Keratinocyte (primary cell): Measurements from ENCODE around the gene NMNAT2. TPM values are rescaled to one million over a fixed set of nuclear protein-coding genes. Genes with fewer than 3 reads are reported as not detected.

ENCODE experiments used
- DNase-seq: peaks from one replicate; pipeline ENCODE4 v3.0.0-alpha.2; 2011; ENCODE audit warnings: low read depth, missing footprints, low spot score
- FAIRE-seq: peaks from 2 replicates; lab custom pipeline; 2011; peaks lifted over from hg19 to GRCh38; lab: Jason Lieb, UNC
- H2AFZ ChIP-seq: 2 replicates; pipeline ENCODE4 v1.6.0; 2012; ENCODE audit warnings: low read length, control low read depth, inconsistent platforms; ENCODE audit not compliant: control insufficient read depth
- H3K27ac ChIP-seq: 2 replicates; pipeline ENCODE4 v1.5.1; 2011; ENCODE audit warnings: low read length; ENCODE audit not compliant: control insufficient read depth, insufficient read depth
- H3K27me3 ChIP-seq: 3 replicates; pipeline ENCODE4 v1.6.0; 2011; ENCODE audit warnings: low read length; ENCODE audit not compliant: control insufficient read depth, insufficient read depth; ENCODE audit errors: extremely low read depth
- H3K36me3 ChIP-seq, 2 experiments: 2 replicates in 1 of 2; 3 replicates in 1 of 2; pipeline ENCODE4 v1.5.1; 2011; ENCODE audit warnings: low read length in 2 of 2, mild to moderate bottlenecking in 1 of 2; ENCODE audit not compliant: control insufficient read depth in 2 of 2, insufficient read depth in 2 of 2; ENCODE audit errors: extremely low read depth in 1 of 2
- H3K4me1 ChIP-seq: 3 replicates; pipeline ENCODE4 v1.5.1; 2011; ENCODE audit warnings: low read length; ENCODE audit not compliant: control insufficient read depth, insufficient read depth; ENCODE audit errors: extremely low read depth
- H3K4me2 ChIP-seq: 3 replicates; pipeline ENCODE4 v1.6.0; 2011; ENCODE audit warnings: low read depth, low read length; ENCODE audit not compliant: control insufficient read depth, insufficient read depth; ENCODE audit errors: extremely low read depth
- H3K4me3 ChIP-seq, 3 experiments: fragments of 200-600 bp in 1 of 3; sonication (generic) in 1 of 3; 2 replicates in 2 of 3; 3 replicates in 1 of 3; pipeline ENCODE4 v1.5.1; 2011 to 2016; ENCODE audit warnings: low read length in 3 of 3, mild to moderate bottlenecking in 3 of 3, control low read depth in 2 of 3, inconsistent platforms in 1 of 3, low read depth in 1 of 3, mixed read lengths in 1 of 3, mixed run types in 1 of 3, moderate library complexity in 1 of 3; ENCODE audit not compliant: control insufficient read depth in 2 of 3, insufficient read depth in 2 of 3; ENCODE audit errors: extremely low read depth in 1 of 3
- H3K79me2 ChIP-seq: 2 replicates; pipeline ENCODE4 v1.6.0; 2012; ENCODE audit warnings: low read length; ENCODE audit not compliant: control insufficient read depth, insufficient read depth
- H3K9ac ChIP-seq: 3 replicates; pipeline ENCODE4 v1.6.0; 2011; ENCODE audit warnings: low read length; ENCODE audit not compliant: control insufficient read depth, insufficient read depth; ENCODE audit errors: extremely low read depth
- H3K9me1 ChIP-seq: 3 replicates; pipeline ENCODE4 v1.6.0; 2011; ENCODE audit warnings: low read length; ENCODE audit not compliant: control insufficient read depth, insufficient read depth; ENCODE audit errors: extremely low read depth
- H3K9me3 ChIP-seq: 2 replicates; pipeline ENCODE4 v1.5.1; 2012; ENCODE audit warnings: low read depth, low read length; ENCODE audit not compliant: control insufficient read depth
- H4K20me1 ChIP-seq: 3 replicates; pipeline ENCODE4 v1.6.0; 2011; ENCODE audit warnings: low read length; ENCODE audit not compliant: control insufficient read depth, insufficient read depth; ENCODE audit errors: extremely low read depth
- CTCF ChIP-seq, 3 experiments: IDR thresholded peaks in 1 of 3; conservative IDR thresholded peaks in 1 of 3; optimal IDR thresholded peaks in 1 of 3; 2 replicates in 2 of 3; 3 replicates in 1 of 3; pipeline versions ENCODE3 to v1.5.1; 2011; ENCODE audit warnings: low read length in 3 of 3, mild to moderate bottlenecking in 3 of 3, moderate library complexity in 2 of 3, control low read depth in 1 of 3, inconsistent platforms in 1 of 3; ENCODE audit not compliant: insufficient read depth in 2 of 3; ENCODE audit errors: extremely low read depth in 1 of 3
- EZH2 ChIP-seq: IDR thresholded peaks from one replicate; pipeline ENCODE4 v1.6.1; 2012; ENCODE audit warnings: inconsistent platforms, mild to moderate bottlenecking, low read length, moderate library complexity
- dilution Hi-C: fragments of 300-500 bp; cut with MboI; formaldehyde crosslinking; loops from one replicate; pipeline ENCODE4 v1.7.0; 2020; ENCODE audit warnings: low sequenced_read_pairs; ENCODE audit not compliant: extremely low pct_ligation_motif_present
- polyA plus RNA-seq, 5 experiments: library from polyadenylated mRNA; depleted of rRNA in 3 of 5; stranded (reverse) in 3 of 5; stranded (forward) in 1 of 5; unstranded in 1 of 5; fragments of >200 nt; gene quantifications; 1 replicate in 1 of 5; 2 replicates in 3 of 5; 3 replicates in 1 of 5; pipeline versions ENCODE4 v1.2.1 to v1.2.3, GENCODE V29; 2011 to 2012; ENCODE audit warnings: missing spikeins in 2 of 5, low read depth in 1 of 5, low replicate concordance in 1 of 5

Gene NMNAT2
- polyA plus RNA-seq, 1 donor (not counting 4 experiments of a cell fraction or from before 2014, with no cell fraction given): 0.72 TPM

DNA sequence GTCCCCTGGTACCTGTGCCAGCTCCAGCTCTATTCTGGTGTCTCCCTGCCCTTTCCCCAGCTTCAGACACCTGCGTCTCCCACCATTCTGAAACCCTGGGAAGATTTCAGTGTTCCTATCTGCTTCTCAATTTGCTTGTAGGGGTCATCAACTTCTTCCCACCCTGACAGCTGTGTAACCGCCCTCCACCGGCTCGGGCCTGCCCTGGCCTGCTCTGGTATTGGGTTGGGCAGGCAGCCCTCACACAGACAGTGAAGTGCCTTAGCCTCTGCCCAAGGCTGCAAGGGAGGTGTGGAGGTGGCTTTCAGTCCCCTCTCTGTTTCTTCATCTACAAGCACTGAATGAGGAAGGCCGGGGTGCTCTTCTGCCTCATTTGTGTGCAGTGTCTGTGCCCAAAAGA lies 134.9 kb downstream of the NMNAT2 start:
- H2AFZ ChIP-seq: no peak overlapping the region
- no peak for DNase-seq

GRCh38 chr1:183282101-183282855 lies 135.9 kb downstream of the NMNAT2 start:
- Histone ChIP-seq H3K4me1 (peaks cover 63% of the 10 kb centered on the region), H3K27ac (no peak overlapping the region)
- dilution Hi-C loops: no loop called here

More for the DNA sequence above, 134.9 kb downstream of the NMNAT2 start:
- no peaks in the 10 kb centered on the region for H4K20me1 ChIP-seq
- H3K4me1 ChIP-seq: peaks cover 53% of the 10 kb centered on the region
- no peak for FAIRE-seq
- TF ChIP-seq CTCF (optimal IDR thresholded peaks at IDR 0.05 in 1 of 3, IDR thresholded peaks at IDR 0.05 in 1 of 3, conservative IDR thresholded peaks at IDR 0.05 in 1 of 3; ENCODE audit: extremely low read depth in 1 of 3, insufficient read depth in 2 of 3, low read length in 3 of 3): no peak
- no peaks in the 10 kb centered on the region for H3K9me3 ChIP-seq
- no peaks in the 10 kb centered on the region for H3K9me1 ChIP-seq
- H3K27me3 ChIP-seq: no peaks in the 10 kb centered on the region
- H3K4me2 ChIP-seq: peak overlapping the region; percentile 54
- no peak overlapping the region for H3K27ac ChIP-seq
- H3K79me2 ChIP-seq: no peaks in the 10 kb centered on the region
- no peaks in the 10 kb centered on the region for H3K36me3 ChIP-seq
- H3K4me3 ChIP-seq: no peak overlapping the region
- dilution Hi-C loops: no loop called here
- H3K9ac ChIP-seq: no peak overlapping the region

More at GRCh38 chr1:183282101-183282855, 135.9 kb downstream of the NMNAT2 start:
- no peaks in the 10 kb centered on the region for H4K20me1 ChIP-seq
- no peak for DNase-seq
- H3K9me3 ChIP-seq: no peaks in the 10 kb centered on the region
- H3K4me2 ChIP-seq: no peak overlapping the region
- H3K9ac ChIP-seq: no peak overlapping the region
- no peaks in the 10 kb centered on the region for H3K27me3 ChIP-seq
- no peak overlapping the region for H2AFZ ChIP-seq
- H3K9me1 ChIP-seq: no peaks in the 10 kb centered on the region
- H3K79me2 ChIP-seq: no peaks in the 10 kb centered on the region
- H3K4me3 ChIP-seq: no peak overlapping the region
- no peak for FAIRE-seq
- TF ChIP-seq CTCF (optimal IDR thresholded peaks at IDR 0.05 in 1 of 3, IDR thresholded peaks at IDR 0.05 in 1 of 3, conservative IDR thresholded peaks at IDR 0.05 in 1 of 3; ENCODE audit: extremely low read depth in 1 of 3, insufficient read depth in 2 of 3, low read length in 3 of 3) (no peak), EZH2 (no peak)
- no peaks in the 10 kb centered on the region for H3K36me3 ChIP-seq
